Thyroid gland (tissue), 4 donors: ENCODE measurements around the gene MAP4K1.

Experiments used
- POLR2A ChIP-seq, 2 donors: fragments of 450-650 bp; IDR thresholded peaks; one replicate each; pipeline ENCODE4 v1.6.1; 2017; ENCODE audit warnings: antibody characterized with exemption in 2 of 2, mild to moderate bottlenecking in 2 of 2, moderate library complexity in 1 of 2
- TF ChIP-seq, protein P1 (sequence below), 6 experiments: fragments of 200-600 bp in 3 of 6; fragments of 450-650 bp in 3 of 6; sonication (generic) in 3 of 6; IDR thresholded peaks; one replicate each; pipeline ENCODE4 v1.5.1; 2016 to 2019; ENCODE audit warnings: antibody characterized with exemption in 6 of 6, mild to moderate bottlenecking in 2 of 6, inconsistent platforms in 1 of 6, moderate library complexity in 1 of 6

DNA sequence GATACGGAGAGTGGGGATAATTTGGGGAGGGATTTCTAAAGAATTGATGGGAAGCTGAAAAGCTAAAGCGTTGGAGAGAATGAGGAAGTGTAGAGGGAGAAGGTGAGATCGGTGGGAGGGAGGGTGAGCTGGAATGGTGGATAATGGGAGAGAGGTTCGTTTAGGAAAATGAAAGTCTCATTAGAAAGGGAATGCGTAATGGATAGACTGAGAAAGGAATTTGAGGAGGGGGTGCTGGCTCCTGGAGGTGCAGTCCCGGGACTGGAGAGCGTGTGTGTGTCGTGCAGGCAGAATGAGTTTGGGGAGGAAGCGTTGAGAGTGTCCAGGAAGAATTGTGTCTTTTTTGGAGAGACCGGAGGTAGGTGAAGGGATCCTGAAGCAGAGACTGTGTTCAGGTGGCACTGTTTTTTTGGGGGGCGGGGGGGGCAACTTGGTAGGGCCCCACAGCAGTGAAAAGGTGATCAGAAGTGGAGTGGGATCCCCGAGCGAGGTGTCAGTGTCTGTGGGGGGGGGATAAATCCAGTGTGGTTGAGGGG, 31.1 kb upstream of the MAP4K1 start:
- TF ChIP-seq POLR2A (IDR thresholded peaks at IDR 0.05), result peak in 1 of 2 donors; percentile 21
- TF ChIP-seq, protein P1, sequence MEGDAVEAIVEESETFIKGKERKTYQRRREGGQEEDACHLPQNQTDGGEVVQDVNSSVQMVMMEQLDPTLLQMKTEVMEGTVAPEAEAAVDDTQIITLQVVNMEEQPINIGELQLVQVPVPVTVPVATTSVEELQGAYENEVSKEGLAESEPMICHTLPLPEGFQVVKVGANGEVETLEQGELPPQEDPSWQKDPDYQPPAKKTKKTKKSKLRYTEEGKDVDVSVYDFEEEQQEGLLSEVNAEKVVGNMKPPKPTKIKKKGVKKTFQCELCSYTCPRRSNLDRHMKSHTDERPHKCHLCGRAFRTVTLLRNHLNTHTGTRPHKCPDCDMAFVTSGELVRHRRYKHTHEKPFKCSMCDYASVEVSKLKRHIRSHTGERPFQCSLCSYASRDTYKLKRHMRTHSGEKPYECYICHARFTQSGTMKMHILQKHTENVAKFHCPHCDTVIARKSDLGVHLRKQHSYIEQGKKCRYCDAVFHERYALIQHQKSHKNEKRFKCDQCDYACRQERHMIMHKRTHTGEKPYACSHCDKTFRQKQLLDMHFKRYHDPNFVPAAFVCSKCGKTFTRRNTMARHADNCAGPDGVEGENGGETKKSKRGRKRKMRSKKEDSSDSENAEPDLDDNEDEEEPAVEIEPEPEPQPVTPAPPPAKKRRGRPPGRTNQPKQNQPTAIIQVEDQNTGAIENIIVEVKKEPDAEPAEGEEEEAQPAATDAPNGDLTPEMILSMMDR (IDR thresholded peaks at IDR 0.05), result no peak
